GM12878 (cell line): ENCODE data around the gene CDYL. TPM values are rescaled to one million over a fixed set of nuclear protein-coding genes. Genes with fewer than 3 reads are reported as not detected.
A peak's percentile ranks its signal among the peaks of the same experiment; 100 is the strongest.

Experiments used
- ATAC-seq: fragments of 200-7000 bp; cut with Tn5 transposase; 3 replicates; pipeline ENCODE4 v1.9.1; 2020; ENCODE audit warnings: mild to moderate bottlenecking, moderate library complexity
- BruUV-seq: library from RNA; stranded (reverse); fragments of 400-500 nt; replicated peaks from 2 replicates; lab custom pipeline; 2021; lab: Mats Ljungman, UMichigan
- CTCF ChIA-PET: fragments of 300-600 bp; sonication (Branson Sonifier 250); formaldehyde crosslinking; extraction: SDS; loops from one replicate; lab custom pipeline; 2021; ENCODE audit warnings: inconsistent platforms; lab: Yijun Ruan, JAX
- POLR2A ChIA-PET: fragments of 350-600 bp; formaldehyde crosslinking; extraction: SDS; loops from one replicate; lab custom pipeline; 2021; ENCODE audit warnings: inconsistent platforms; lab: Charles Lee
- RAD21 ChIA-PET: fragments of 300-600 bp; sonication (Branson Sonifier 250); formaldehyde crosslinking; loops from one replicate; lab custom pipeline; 2023; ENCODE audit warnings: antibody characterized with exemption; ENCODE audit not compliant: unreplicated experiment; lab: Charles Lee
- SMC1A ChIA-PET: fragments of 300-600 bp; sonication (Branson Sonifier 250); formaldehyde crosslinking; loops from one replicate; lab custom pipeline; 2023; ENCODE audit not compliant: unreplicated experiment, uncharacterized antibody; lab: Charles Lee
- DNase-seq: peaks from one replicate; pipeline ENCODE4 v3.0.0-alpha.2; 2011; ENCODE audit warnings: low read depth, low spot score
- FAIRE-seq: peaks from 3 replicates; lab custom pipeline; 2011; peaks lifted over from hg19 to GRCh38; lab: Jason Lieb, UNC
- H2AFZ ChIP-seq: 2 replicates; pipeline ENCODE4 v1.6.0; 2011; ENCODE audit warnings: low read depth, low read length, control low read depth; ENCODE audit not compliant: control insufficient read depth
- H3K27ac ChIP-seq: 2 replicates; pipeline ENCODE4 v1.5.1; 2011; ENCODE audit warnings: control low read depth; ENCODE audit not compliant: control insufficient read depth, insufficient read depth
- H3K27me3 ChIP-seq, 2 experiments: replicated peaks in 1 of 2; 2 replicates each; pipeline versions ENCODE4 v1.6.0 to v1.6.1; 2011; ENCODE audit warnings: low read length in 1 of 2; ENCODE audit not compliant: control insufficient read depth in 2 of 2, insufficient read depth in 2 of 2
- H3K36me3 ChIP-seq, 2 experiments: 2 replicates each; pipeline ENCODE4 v1.5.1; 2011; ENCODE audit warnings: low read length in 1 of 2; ENCODE audit not compliant: control insufficient read depth in 2 of 2, insufficient read depth in 2 of 2
- H3K4me1 ChIP-seq: 2 replicates; pipeline ENCODE4 v1.6.1; 2011; ENCODE audit warnings: mild to moderate bottlenecking, low read length, moderate library complexity, mixed read lengths; ENCODE audit not compliant: control insufficient read depth, insufficient read depth
- H3K4me2 ChIP-seq: 2 replicates; pipeline ENCODE4 v1.6.0; 2011; ENCODE audit warnings: control low read depth; ENCODE audit not compliant: control insufficient read depth, insufficient read depth
- H3K4me3 ChIP-seq: fragments of 200-600 bp; sonication (generic); 2 replicates; pipeline ENCODE4 v1.5.1; 2016
- H3K79me2 ChIP-seq: 2 replicates; pipeline ENCODE4 v1.6.0; 2011; ENCODE audit warnings: low read length; ENCODE audit not compliant: control insufficient read depth, insufficient read depth
- H3K9ac ChIP-seq: 2 replicates; pipeline ENCODE4 v1.8.0; 2011; ENCODE audit warnings: low read length, control low read depth, mixed read lengths; ENCODE audit not compliant: control insufficient read depth, insufficient read depth
- H3K9me3 ChIP-seq: replicated peaks from 3 replicates; pipeline ENCODE4 v1.5.1; 2011; ENCODE audit warnings: mild to moderate bottlenecking, low read length; ENCODE audit not compliant: control insufficient read depth, insufficient read depth
- H4K20me1 ChIP-seq: 2 replicates; pipeline ENCODE4 v1.6.0; 2011; ENCODE audit not compliant: control insufficient read depth, insufficient read depth
- FOXK2 ChIP-seq: fragments of 450-650 bp; IDR thresholded peaks from 2 replicates; pipeline ENCODE4 v1.6.1; 2017; ENCODE audit warnings: mild to moderate bottlenecking, moderate library complexity
- IKZF1 ChIP-seq: fragments of 450-650 bp; conservative IDR thresholded peaks from 2 replicates; pipeline ENCODE4 v1.6.1; 2017; ENCODE audit warnings: antibody characterized with exemption, mild to moderate bottlenecking
- IRF4 ChIP-seq: IDR thresholded peaks from 2 replicates; pipeline ENCODE4 v1.6.1; 2011; ENCODE audit warnings: low read depth, low read length
- KDM1A ChIP-seq: fragments of 200-600 bp; sonication (generic); IDR thresholded peaks from 2 replicates; pipeline ENCODE4 v1.6.1; 2016; ENCODE audit warnings: borderline replicate concordance
- LARP7 ChIP-seq: fragments of 450-650 bp; IDR thresholded peaks from 2 replicates; pipeline ENCODE4 v1.6.1; 2017; ENCODE audit warnings: mild to moderate bottlenecking
- PAX5 ChIP-seq: IDR thresholded peaks from 2 replicates; pipeline ENCODE4 v1.6.1; 2011; ENCODE audit warnings: low read depth, low read length, borderline replicate concordance
- RB1 ChIP-seq: fragments of 450-650 bp; formaldehyde crosslinking; IDR thresholded peaks from 2 replicates; pipeline ENCODE4 v1.6.1; 2017; ENCODE audit warnings: mild to moderate bottlenecking, borderline replicate concordance
- ZBED1 ChIP-seq: IDR thresholded peaks from 2 replicates; pipeline ENCODE4 v1.6.1; 2016; ENCODE audit warnings: borderline replicate concordance
- WGBS: methylation state at CpG from one replicate; pipeline ENCODE4 v1.1.6; 2016; ENCODE audit warnings: low lambda C conversion rate; ENCODE audit not compliant: insufficient replicate concordance, insufficient coverage; ENCODE audit errors: missing lambda C conversion rate; 5-methylcytosine and 5-hydroxymethylcytosine counted together
- in situ Hi-C: fragments of 300-500 bp; cut with MboI; formaldehyde crosslinking; loops from 9 replicates; pipeline ENCODE4 v1.14.3; 2018; ENCODE audit warnings: mixed read lengths
- intact Hi-C: fragments of 100-400 bp; cut with micrococcal nuclease; formaldehyde crosslinking; loops from one replicate; pipeline ENCODE4 v1.14.2; 2022; ENCODE audit not compliant: unreplicated experiment
- polyA plus RNA-seq, 11 experiments: library from polyadenylated mRNA; depleted of rRNA in 4 of 11; unstranded in 6 of 11; stranded (reverse) in 5 of 11; fragments of >200 nt; fragmentation: Nextera tagmentation in 4 of 11; fragmentation: Illumina TruSeq in 1 of 11; extraction: Ambion mirVana in 4 of 11; extraction: Trizol in 1 of 11; gene quantifications; 1 replicate in 1 of 11; 2 replicates in 10 of 11; pipeline versions ENCODE4 v1.2.1 to v1.2.3, GENCODE V29; 2011 to 2016; ENCODE audit warnings: inconsistent platforms in 2 of 11, missing spikeins in 2 of 11, low read depth in 1 of 11
- total RNA-seq, 4 experiments: library from RNA; depleted of rRNA in 3 of 4; stranded (reverse); fragments of >200 nt in 3 of 4; fragmentation: Illumina TruSeq in 1 of 4; extraction: Trizol in 1 of 4; gene quantifications; 2 replicates each; pipeline versions ENCODE4 v1.2.1 to v1.2.3, GENCODE V29; 2013 to 2021
- TF ChIP-seq, protein P1 (sequence below): fragments of 450-650 bp; IDR thresholded peaks from 2 replicates; pipeline ENCODE4 v1.6.1; 2018; ENCODE audit warnings: mild to moderate bottlenecking, low read depth, moderate library complexity; ENCODE audit not compliant: partially characterized antibody
- TF ChIP-seq, protein P2 (sequence below): fragments of 150-350 bp; IDR thresholded peaks from 2 replicates; pipeline ENCODE4 v1.6.1; 2014; ENCODE audit warnings: mild to moderate bottlenecking, low read depth, low read length

Gene CDYL
- total and polyA plus RNA-seq, 10 of the 15 experiments (the other 5 are each of a cell fraction or from before 2014, with no cell fraction given): 9.3 to 61.2 (median 28.5) TPM

DNA sequence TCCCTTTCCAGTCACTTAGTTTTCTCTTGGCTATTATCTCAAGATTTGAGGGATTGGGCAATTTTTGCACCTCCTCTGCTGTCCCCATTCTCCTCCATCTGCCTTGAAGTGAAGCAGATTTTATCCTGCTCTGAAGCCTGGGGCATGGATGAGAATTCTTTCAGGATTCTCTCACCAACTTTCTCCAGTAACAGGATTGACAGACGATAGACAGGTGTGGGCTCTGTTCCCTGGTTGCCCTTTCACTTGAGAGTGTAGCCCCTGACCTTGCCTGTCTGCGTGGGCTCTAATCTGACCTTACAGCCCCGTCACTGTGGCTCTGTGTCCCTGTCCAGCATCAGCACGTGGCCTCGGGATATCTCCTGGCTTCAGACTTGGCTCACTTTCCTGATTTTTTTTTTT lies 27.1 kb downstream of the CDYL start:
- ATAC-seq (no peak), DNase-seq (no peak)
- CTCF ChIA-PET: interaction anchor here (0.6 to 7.4 kb wide), 11 partner anchors 8 to 134 kb away, joined by 3 to 78 read pairs (median 4); no protein-coding TSS in a partner anchor
- intact Hi-C loops (no loop called here), in situ Hi-C loops (no loop called here)
- no TSS peak for BruUV-seq
- Histone ChIP-seq H3K36me3 (peaks cover 1 to 12% of the 10 kb centered on the region in 2 experiments; a peak in 2 of 4 replicates), H3K27me3 (no peaks in the 10 kb centered on the region), H3K9ac (peak overlapping the region; percentile 58), H3K79me2 (peaks cover 94% of the 10 kb centered on the region), H3K4me3 (peak overlapping the region; percentile 54; the same call in 1 of the 2 replicates)
- RAD21 ChIA-PET: interaction anchor here (0.7 to 8.2 kb wide), 15 partner anchors 8 to 124 kb away, joined by 3 to 203 read pairs (median 9); partner anchors contain the start of gene CDYL
- POLR2A ChIA-PET: interaction anchor here (0.6 to 6.6 kb wide), 7 partner anchors 13 to 196 kb away, joined by 3 to 65 read pairs (median 7); partner anchors contain the start of gene CDYL
- no peak for TF ChIP-seq LARP7
- TF ChIP-seq IRF4: no peak
- TF ChIP-seq, all 136 proteins: peak for 0
- H3K9me3 ChIP-seq: peaks cover 2% of the 10 kb centered on the region; the same call in 2 of the 3 replicates
- SMC1A ChIA-PET: interaction anchor here (0.6 to 12.1 kb wide), 10 partner anchors 9 to 206 kb away, joined by 3 to 237 read pairs (median 13); partner anchors contain the start of gene CDYL
- H4K20me1 ChIP-seq: peaks cover 10% of the 10 kb centered on the region
- H3K4me1 ChIP-seq: peaks cover 49% of the 10 kb centered on the region
- WGBS: 90% methylated on average over 5 of the region's 5 CpGs
- FAIRE-seq: no peak
- H3K4me2 ChIP-seq: peak overlapping the region; percentile 92
- no peak overlapping the region for H2AFZ ChIP-seq
- peak overlapping the region; percentile 62 for H3K27ac ChIP-seq

DNA sequence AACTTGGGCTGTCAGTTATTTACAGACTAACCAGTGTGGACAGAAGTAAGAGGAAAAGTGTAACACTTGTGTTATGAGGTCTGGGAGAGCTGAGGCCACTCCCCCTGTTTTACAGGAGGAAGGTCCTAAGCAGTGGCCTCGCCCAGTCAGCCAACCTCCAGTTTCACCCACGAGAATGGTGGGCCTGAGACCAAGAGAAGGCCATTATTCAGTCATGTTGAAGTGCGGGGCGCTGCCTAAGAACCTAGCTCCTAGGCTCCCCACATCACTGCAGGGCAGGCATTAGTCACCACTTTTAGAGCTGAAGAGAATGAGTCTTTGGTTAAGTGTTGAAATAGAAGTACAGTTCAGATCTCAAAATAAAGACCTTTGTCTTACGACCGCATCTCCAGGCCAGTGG lies 27.9 kb downstream of the CDYL start:
- Histone ChIP-seq H3K4me2 (no peak overlapping the region; the same call in 1 of the 2 replicates), H3K4me3 (no peak overlapping the region), H3K27ac (no peak overlapping the region), H4K20me1 (peaks cover 10% of the 10 kb centered on the region), H3K27me3 (no peaks in the 10 kb centered on the region), H3K79me2 (peaks cover 94% of the 10 kb centered on the region), H3K9me3 (peaks cover 2% of the 10 kb centered on the region; the same call in 2 of the 3 replicates), H3K9ac (no peak overlapping the region), H2AFZ (no peak overlapping the region), H3K4me1 (peaks cover 49% of the 10 kb centered on the region), H3K36me3 (peaks cover 1 to 12% of the 10 kb centered on the region in 2 experiments; a peak in 2 of 4 replicates)
- ChIA-PET POLR2A (interaction anchor here (0.6 to 6.6 kb wide), 7 partner anchors 10 to 195 kb away, joined by 3 to 65 read pairs (median 4); no protein-coding TSS in a partner anchor), SMC1A (interaction anchor here (0.5 to 12.1 kb wide), 10 partner anchors 8 to 163 kb away, joined by 3 to 237 read pairs (median 4); partner anchors contain the start of gene CDYL), CTCF (interaction anchor here (0.7 to 7.4 kb wide), 8 partner anchors 9 to 44 kb away, joined by 3 to 78 read pairs (median 6); no protein-coding TSS in a partner anchor), RAD21 (interaction anchor here (0.7 to 8.2 kb wide), 7 partner anchors 9 to 125 kb away, joined by 4 to 203 read pairs (median 17); partner anchors contain the start of gene CDYL)
- WGBS: 79% methylated on average over 6 of the region's 6 CpGs
- intact Hi-C loops: no loop called here
- ATAC-seq: no peak
- DNase-seq: no peak
- no peak for FAIRE-seq
- in situ Hi-C loops: no loop called here
- no TSS peak for BruUV-seq
- TF ChIP-seq LARP7: no peak
- no peak for TF ChIP-seq KDM1A
- no peak for TF ChIP-seq IKZF1
- TF ChIP-seq PAX5: no peak
- no peak for TF ChIP-seq RB1
- TF ChIP-seq, protein P1, sequence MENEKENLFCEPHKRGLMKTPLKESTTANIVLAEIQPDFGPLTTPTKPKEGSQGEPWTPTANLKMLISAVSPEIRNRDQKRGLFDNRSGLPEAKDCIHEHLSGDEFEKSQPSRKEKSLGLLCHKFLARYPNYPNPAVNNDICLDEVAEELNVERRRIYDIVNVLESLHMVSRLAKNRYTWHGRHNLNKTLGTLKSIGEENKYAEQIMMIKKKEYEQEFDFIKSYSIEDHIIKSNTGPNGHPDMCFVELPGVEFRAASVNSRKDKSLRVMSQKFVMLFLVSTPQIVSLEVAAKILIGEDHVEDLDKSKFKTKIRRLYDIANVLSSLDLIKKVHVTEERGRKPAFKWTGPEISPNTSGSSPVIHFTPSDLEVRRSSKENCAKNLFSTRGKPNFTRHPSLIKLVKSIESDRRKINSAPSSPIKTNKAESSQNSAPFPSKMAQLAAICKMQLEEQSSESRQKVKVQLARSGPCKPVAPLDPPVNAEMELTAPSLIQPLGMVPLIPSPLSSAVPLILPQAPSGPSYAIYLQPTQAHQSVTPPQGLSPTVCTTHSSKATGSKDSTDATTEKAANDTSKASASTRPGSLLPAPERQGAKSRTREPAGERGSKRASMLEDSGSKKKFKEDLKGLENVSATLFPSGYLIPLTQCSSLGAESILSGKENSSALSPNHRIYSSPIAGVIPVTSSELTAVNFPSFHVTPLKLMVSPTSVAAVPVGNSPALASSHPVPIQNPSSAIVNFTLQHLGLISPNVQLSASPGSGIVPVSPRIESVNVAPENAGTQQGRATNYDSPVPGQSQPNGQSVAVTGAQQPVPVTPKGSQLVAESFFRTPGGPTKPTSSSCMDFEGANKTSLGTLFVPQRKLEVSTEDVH: no peak
- TF ChIP-seq ZBED1: no peak
- TF ChIP-seq FOXK2: no peak
- TF ChIP-seq, protein P2, sequence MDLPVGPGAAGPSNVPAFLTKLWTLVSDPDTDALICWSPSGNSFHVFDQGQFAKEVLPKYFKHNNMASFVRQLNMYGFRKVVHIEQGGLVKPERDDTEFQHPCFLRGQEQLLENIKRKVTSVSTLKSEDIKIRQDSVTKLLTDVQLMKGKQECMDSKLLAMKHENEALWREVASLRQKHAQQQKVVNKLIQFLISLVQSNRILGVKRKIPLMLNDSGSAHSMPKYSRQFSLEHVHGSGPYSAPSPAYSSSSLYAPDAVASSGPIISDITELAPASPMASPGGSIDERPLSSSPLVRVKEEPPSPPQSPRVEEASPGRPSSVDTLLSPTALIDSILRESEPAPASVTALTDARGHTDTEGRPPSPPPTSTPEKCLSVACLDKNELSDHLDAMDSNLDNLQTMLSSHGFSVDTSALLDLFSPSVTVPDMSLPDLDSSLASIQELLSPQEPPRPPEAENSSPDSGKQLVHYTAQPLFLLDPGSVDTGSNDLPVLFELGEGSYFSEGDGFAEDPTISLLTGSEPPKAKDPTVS: no peak
